HG02642 (cell line): Measurements from ENCODE around the gene SF3A2.
A peak's percentile ranks its signal among the peaks of the same experiment; 100 is the strongest.

Experiments
- ATAC-seq: cut with Tn5 transposase; IDR thresholded peaks from one replicate; pipeline ENCODE4 v1.9.1; 2021; ENCODE audit warnings: mild to moderate bottlenecking; ENCODE audit not compliant: unreplicated experiment, poor library complexity

Gene SF3A2

DNA sequence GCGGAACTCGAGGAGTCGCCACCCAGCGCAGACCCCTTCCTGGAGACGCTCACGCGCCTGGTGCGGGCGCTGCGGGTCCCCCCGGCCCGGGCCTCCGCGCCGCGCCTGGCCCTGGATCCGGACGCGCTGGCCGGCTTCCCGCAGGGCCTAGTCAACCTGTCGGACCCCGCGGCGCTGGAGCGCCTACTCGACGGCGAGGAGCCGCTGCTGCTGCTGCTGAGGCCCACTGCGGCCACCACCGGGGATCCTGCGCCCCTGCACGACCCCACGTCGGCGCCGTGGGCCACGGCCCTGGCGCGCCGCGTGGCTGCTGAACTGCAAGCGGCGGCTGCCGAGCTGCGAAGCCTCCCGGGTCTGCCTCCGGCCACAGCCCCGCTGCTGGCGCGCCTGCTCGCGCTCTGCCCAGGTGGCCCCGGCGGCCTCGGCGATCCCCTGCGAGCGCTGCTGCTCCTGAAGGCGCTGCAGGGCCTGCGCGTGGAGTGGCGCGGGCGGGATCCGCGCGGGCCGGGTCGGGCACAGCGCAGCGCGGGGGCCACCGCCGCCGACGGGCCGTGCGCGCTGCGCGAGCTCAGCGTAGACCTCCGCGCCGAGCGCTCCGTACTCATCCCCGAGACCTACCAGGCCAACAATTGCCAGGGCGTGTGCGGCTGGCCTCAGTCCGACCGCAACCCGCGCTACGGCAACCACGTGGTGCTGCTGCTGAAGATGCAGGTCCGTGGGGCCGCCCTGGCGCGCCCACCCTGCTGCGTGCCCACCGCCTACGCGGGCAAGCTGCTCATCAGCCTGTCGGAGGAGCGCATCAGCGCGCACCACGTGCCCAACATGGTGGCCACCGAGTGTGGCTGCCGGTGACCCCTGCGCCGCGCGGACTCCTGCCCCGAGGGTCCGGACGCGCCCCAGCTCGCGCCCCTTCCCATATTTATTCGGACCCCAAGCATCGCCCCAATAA, 14.8 kb downstream of the SF3A2 start:
- ATAC-seq: no peak

DNA sequence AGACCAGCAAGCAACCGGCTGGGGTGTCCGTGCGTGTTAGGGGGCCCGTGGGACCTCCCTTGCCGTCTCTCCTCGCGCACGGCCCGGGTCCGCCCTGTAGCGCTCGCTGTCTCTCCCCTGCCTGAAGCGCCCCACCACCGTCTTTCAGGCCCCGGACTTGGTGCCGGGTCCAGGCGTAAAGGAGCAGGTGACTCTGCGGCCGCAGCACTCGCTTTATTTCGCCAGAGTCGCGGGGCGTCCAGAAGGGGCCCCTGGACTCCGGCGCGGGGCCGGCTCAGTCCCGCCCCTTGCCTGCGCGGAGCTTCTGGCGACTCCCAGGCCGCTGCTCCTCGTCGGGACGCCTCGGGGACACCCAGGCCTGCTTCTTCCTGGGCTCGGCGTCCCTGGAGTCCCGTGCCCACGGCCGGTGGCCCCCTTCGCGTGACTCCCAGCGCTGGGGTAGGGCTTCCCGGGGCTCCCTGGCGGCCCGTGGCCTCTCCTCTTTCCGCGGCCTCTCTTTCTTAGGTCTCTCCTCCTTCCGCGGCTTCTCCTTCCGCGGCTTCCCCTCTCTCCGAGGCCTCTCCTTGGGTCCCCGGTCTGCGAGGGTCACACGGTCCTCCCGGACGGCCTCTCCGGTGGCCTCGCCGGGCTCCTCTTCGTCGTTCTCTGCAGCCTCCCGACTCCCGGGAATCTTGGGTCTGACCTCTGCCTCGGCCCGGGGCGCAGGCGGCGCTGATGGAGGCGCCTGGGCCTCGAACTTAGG, 15.6 kb downstream of the SF3A2 start:
- no peak for ATAC-seq

DNA sequence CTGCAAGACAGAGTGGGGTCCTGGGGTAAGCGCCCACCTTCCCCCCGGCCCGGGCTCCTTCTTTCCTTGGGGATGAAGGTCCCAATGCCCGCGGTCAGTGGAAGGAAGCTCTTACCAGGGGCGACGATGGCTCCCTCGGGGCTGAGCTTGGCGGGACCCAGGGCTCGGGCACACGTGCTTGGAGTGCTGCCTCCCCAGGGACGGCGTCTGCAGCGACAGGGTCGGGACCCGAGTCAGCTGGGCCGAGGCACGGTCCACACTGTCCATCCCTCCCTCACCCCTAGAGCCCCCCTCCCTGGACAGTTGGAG, 16.1 kb downstream of the SF3A2 start:
- ATAC-seq: no peak

DNA sequence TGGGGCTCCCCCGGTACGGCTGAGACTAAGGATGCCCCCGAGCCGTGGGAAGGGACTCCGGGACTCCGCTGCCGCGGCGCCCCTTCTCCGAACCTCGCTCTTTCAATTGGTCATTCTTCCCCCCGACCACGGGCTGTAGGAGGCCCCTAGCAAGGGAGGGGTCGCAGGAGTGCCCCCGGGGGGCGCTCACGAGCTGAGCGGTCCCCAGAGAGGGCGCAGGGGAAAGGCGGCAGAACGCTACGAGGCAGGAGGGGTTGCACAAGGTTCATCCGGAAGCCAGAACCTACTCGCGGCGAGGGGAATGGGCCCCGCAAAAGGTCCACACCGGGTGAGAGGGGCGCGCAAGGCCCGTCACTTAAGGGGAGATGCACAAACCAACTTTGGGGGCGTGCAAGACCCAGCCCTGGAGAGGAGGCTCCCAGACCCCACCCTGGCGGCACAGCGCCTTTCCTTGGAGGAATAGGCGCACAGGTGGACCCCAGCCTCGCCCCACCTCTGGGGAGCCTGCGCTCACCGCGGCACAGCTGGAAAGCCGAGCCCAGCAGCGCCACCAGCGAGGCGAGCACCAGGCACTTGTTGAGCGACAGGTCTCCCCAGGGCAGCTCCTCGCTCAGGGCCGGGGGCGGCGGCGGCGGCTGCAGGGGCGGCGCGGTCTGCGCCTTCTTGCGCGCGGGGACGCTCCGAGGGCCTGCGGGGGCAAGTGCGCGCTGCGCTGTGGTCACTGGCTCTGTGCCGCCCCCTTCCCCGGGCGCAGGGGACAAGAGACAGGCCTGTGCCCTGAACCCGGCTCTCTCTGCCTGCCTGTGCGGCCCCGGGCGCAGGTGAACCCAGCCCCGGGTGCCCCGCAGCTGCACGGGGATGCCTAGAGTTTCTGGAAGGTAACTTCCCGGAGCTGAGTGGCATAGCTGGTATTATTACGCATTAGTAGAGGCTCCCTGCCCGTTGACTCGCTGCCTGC, 16.8 kb downstream of the SF3A2 start:
- ATAC-seq: no peak

DNA sequence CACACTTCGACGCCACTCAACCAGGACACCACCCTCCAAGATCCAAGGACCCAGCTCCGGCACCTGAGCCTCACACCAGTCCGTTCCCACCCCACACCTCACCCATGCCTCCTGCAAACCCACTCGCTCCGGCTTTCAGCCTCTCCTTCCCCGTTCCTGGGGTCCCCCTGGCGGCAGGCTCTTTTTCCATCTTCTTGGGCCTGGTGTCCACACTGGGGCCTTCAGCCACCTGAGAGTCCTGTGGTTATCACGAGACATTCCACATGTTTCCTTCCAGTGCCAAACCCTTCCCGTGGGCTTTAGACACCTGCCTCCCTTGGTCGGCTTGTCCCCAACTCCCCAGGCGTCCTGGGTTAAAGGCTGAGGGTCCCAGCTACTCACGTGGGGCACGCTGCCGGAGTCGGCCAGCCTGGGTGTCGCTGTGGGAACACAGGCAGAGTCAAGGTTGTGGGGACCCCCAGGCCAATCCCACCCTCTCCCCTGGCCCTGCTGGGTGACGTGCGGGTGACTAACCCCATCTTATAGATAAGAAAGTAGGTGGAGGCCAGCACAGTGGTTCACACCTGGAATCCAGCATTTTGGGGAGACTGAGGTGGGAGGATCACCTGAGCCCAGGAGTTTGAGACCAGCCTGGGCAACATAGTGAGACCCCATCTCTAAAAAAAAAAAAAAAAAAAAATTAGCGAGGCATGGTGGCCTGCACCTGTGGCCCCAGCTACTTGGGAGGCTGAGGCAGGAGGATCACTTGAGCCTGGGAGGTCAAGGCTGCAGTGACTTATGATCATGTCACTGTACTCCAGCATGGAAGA, 17.6 kb downstream of the SF3A2 start:
- no peak for ATAC-seq

DNA sequence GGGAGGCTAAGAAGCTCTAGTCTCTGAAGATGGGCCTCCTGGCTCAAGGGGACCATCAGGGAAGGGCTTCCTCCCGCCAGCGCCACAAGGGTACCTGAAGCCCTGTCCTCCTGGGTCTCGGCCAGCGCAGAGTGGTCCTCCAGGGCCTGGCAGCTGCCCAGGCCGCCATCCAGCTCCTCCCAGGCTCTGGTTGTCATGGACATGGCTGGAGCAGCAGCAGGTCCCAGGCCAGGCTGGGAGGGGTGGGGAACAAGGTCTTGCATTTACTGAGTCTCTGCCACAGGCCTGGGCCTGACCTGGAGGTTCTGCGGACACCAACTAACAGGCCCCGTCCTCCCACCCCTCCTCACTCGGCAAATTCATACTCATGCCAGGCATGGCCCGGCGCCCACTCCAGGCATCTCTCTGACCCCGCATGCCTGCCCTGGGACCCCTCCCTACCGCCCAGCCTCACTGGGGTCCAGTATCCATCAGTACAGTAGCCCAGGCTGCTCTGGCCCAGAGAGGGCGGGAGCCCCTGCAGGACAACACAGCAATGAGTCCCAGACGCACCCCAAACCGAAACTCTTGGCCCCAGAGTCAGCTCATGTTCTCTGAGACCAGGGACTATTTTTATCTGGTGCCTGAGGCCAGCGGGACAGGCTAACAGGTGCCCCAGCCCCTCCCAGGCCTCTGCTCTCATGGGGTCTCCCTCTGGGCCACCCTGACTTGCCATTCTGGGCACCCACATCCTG, 18.7 kb downstream of the SF3A2 start:
- ATAC-seq: no peak

DNA sequence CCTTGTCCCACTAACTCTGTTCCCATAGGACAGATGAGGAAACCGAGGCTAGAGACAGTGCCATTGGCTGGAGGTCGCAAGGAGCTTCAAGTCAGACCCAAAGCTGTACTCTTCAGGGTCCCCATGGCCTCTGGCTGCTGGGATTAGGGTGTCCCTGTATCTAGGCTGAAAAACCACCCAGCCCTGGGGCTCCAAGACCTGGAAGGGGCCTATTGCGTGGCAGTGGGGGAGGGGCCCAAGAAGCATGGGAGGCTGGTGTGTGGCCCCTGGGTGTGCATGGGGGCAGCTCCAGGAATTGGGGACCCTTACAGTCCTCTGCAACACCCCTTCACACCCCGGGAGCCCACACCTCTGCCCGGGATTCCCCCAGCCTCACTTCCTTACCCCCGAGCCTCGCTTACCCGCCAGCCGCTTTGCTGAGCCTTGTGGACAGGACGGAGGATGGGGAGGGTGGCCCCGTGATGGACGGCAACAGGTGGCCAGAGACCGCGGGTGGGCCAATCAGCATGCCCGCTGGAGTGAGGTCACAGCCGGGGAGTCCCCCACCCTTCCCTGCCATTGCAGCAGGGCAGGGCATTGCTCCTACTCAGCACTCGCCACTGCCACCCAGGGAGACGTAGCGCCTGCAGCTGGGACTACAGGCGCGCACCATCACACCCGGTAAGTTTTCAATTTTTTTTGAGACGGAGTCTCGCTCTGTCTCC, 19.5 kb downstream of the SF3A2 start, which contains the start of gene JSRP1:
Gene JSRP1 (minus strand): TSS at position 436 of the 704 bp plus-strand sequence. CDS start 1,103 bp downstream, outside the sequence.
- ATAC-seq: no peak

DNA sequence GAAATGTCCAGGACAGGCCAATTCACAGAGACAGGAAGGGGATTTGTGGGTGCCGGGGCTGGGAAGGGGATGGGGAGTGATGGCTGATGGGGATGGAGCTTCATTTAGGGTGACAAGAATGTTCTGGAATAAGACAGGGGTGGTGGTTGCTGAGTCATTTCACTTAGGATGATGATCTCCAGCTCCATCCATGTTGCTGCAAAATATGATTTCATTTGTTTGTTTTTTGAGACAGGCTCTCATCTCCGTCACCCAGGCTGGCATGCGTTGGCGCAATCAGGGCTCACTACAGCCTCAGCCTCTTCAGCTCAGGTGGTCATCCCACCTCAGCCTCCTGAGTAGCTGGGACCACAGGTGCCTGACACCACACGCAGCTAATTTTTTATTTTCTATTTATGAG, 22.7 kb downstream of the SF3A2 start:
- ATAC-seq: no peak

DNA sequence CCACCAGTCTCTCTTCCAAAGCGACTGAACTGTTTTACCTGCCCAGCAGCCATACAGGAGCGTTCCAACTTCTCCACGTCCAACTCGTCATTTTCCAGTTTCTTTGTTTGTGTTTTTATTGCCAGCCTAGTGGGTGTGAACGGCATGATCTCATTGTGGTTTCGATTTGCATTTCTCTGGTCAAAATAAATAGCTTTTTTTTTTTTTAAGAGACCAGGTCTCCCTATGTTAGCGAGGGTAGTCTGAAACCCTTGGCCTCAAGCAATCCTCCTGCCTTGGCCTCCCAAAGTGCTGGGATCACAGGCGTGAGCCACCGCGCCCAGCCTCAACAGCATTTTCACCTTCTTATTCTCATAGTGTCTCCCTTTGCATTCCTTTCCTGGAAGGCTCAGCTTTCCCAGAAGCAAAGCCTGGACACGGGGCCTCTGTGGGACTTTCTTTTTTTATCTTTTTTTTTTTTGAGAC, 23.7 kb downstream of the SF3A2 start:
- ATAC-seq: no peak

DNA sequence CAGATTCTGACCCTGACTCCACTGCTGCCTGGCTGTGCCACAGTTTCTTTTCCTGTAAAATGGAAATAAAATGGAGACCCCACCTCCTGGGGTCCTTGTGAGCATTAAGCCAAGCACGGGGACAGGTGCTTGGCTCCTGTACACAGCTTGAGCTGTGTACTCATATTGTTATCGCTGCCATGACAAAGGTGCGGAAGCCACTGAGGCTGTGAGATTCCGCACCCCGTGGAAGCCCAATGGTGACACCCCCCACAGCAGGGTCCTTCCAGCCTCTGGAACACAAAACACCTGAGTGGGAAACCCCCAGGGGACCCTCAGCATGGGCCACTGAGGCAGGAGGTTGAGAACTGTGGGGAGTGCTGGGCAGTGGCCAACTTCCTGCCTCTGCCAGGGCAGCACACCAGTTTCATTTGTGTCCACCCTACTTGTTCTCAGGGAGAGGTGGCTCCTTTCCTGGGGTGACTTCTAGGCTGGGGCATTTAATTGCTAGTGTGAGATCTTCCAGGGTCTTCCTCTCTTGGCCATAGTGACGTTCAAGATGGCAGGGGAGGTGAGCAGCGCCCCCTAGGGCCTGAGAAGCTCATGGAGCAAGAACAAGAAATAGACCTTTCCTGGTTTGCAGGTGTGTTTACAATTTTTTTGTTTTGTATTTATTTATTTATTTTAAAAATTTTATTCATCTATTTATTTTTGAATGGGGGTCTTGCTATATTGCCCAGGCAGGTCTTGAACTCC, 25.0 kb downstream of the SF3A2 start:
- ATAC-seq: no peak

DNA sequence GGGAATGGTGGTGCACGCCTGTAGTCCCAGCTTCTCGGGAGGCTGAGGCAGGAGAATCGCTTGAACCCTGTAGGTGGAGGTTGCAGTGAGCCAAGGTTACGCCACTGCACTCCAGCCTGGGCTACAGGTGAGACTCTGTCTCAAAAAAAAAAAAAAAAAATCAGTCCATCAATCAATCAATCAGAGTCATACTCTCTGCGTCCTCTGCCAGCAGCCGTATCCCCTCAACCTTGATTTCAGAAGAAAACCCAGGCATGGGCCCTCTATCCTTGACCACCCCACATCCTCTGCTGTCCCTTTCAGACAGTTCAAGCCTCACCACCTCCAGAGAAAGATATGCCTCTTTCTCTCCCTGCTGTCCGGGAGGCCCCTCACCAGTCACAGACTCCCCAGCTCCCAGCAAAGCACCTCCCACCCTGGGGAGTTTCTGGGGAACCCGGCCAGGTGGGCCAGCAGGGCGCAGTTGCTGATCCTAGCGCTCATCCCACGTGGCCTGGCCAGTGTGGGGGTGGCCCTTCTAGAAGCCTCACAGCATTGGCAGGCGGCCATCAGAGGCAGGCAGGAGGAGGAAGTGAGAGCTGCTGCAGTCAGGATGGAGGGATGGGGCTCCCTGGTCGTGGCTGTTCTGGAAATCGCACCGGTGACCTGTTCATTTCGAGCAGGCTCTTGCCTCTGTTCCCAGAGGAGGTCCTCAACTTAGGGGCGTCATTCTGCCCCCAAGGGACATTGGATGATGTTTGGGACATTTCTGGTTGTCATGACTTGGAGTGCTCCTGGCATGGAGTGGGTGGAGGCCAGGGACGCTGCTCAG, 29.8 kb downstream of the SF3A2 start:
- ATAC-seq: no peak

DNA sequence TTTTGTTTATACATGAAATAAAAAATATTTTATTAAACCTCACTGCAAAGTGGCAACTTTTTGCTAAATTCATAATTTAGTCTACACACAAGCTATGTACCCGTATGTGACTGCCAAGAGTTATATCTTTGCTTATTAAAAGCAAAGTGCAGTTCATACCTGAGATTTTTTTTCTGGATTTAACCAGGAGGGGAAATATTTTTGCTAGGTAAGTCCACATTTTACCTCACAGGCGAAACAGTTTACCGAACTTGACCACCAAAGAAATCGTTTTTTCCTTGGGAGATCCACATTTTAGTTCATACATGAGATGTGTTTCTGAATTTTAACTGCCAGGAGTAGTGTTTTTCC, 31.8 kb downstream of the SF3A2 start:
- ATAC-seq: no peak

DNA sequence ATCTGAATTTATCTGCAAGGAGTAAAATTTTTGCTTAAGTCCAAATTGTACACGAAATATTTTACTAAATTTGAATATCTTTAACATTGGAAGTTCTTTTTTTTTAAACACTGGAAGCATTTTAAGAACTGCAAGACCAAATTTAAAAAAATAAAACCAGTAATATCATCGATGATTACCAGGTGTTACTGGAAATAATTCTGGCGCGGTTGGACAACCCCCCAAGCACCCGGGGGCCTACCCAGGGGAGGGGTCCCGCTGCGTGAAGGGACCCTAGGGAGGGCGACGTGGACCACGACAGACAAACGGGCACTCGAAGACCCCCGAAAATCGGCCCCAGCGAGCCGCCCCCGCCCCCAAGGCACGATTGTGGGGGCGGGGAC, 32.2 kb downstream of the SF3A2 start:
- ATAC-seq: no peak

DNA sequence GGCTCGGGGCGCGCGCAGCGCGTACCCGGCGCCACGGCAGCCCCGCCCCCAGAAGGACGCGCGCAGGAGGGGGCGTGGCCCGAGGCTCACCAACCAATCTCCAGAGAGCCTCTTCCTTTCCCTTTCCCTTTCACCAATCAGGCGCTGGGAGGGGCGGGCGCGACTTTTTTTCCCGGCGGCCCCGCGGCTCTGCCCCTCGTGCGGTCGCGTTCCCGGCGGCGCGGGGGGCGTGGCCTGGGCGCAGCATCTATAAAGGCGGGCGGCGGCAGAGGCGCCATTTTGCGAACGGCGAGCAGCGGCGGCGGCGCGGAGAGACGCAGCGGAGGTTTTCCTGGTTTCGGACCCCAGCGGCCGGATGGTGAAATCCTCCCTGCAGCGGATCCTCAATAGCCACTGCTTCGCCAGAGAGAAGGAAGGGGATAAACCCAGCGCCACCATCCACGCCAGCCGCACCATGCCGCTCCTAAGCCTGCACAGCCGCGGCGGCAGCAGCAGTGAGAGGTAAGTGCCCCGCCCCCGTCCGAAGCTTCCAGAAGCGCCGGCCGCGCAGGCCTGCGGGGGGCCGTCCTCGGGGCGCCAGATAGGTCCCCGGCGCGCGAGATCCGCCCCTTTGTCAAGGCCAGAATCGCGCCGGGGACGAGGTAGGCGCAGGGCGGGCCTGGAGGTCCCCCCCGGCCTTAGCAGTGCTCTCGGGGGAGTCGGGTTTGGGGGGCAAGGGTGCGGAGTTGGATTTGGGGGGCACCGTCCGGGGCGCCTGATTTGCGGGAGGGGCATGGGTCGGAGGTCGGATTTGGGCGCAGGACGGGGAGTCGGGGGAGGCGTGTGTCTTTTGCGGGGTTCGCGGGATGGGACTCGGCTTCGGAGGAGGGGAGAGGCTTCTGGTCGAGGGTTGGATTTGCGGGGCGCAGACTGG, 32.9 kb downstream of the SF3A2 start:
- peak; percentile 66 for ATAC-seq

DNA sequence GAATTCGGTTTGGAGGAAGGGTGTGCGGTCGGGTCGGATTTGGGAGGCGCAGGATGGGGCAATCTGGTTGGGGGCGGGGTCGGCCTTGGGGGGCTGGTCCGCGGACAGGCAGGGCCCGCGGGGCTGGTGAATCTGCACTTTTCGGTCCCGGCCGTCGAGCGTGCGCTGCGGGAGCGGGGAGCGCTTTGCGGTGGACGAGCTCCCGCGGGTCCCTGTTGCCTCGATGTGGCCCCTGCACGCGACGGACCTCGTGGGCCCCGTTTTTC, 33.5 kb downstream of the SF3A2 start:
- no peak for ATAC-seq
